AG04449 (cell line): ENCODE measurements around the gene FAM98C.
"Not testable (repeated sequence)": the region's sequence is repeated elsewhere in the genome, so short reads cannot be mapped to it uniquely, and the experiment has no call there.

ENCODE experiments used
- CTCF ChIA-PET: fragments of 350-600 bp; formaldehyde crosslinking; extraction: SDS; loops from one replicate; lab custom pipeline; 2021; ENCODE audit warnings: antibody characterized with exemption; lab: Yijun Ruan, JAX
- POLR2A ChIA-PET: fragments of 400-600, 350-600 bp; formaldehyde crosslinking; extraction: SDS; loops from one replicate; lab custom pipeline; 2020; ENCODE audit warnings: antibody characterized with exemption, inconsistent platforms; lab: Yijun Ruan, JAX
- DNase-seq: peaks from one replicate; pipeline ENCODE4 v3.0.0-alpha.2; 2010; ENCODE audit warnings: low read depth, low spot score
- H3K4me3 ChIP-seq: 2 replicates; pipeline ENCODE4 v1.5.1; 2011; ENCODE audit warnings: low read depth, mild to moderate bottlenecking, control low read depth, low read length
- TF ChIP-seq, protein P1 (sequence below): IDR thresholded peaks from one replicate; pipeline ENCODE4 v1.5.1; 2011; ENCODE audit warnings: mild to moderate bottlenecking, moderate library complexity, low read length, control low read depth, inconsistent platforms; ENCODE audit not compliant: insufficient read depth; ENCODE audit errors: missing control alignments

FAM98C gene

DNA sequence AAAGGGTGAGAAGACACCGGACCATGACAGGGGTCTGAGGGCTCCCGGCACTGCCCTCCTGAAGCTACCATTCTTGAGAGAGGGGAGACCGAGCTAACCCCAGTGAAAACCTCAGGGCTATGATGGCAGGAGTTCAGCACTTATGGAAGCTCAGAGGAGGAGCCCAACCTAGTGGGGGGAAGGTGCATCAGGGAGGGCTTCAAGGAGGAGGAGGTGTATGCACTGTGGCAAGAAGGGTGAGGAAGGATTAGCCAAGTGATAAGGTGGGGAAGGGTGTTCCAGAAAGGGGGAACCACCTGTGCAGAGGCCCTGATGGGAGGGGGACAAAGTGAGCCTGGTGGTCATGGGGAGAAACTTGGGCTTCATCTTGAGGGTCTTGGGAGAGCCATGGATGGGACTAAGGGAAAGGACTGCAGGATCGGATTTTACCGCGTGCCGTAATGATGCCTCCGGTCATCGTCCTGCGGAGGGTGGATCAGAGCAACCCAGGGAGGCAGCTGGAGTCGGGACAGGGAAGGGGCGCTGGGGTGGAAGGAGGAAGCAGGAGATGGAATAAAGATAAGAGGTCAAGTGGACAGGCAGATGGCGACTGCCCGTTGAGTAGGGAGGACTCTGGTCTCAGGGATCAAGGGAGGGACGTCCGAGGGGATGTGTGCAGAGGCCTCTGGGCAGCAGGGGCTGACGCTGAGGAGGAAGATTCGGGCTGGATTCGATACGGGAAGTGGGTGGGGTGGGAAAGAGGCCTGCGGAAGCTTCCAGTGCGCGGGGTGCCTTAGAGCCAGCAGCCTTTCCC, 41.9 kb upstream of the FAM98C start:
- TF ChIP-seq, protein P1, sequence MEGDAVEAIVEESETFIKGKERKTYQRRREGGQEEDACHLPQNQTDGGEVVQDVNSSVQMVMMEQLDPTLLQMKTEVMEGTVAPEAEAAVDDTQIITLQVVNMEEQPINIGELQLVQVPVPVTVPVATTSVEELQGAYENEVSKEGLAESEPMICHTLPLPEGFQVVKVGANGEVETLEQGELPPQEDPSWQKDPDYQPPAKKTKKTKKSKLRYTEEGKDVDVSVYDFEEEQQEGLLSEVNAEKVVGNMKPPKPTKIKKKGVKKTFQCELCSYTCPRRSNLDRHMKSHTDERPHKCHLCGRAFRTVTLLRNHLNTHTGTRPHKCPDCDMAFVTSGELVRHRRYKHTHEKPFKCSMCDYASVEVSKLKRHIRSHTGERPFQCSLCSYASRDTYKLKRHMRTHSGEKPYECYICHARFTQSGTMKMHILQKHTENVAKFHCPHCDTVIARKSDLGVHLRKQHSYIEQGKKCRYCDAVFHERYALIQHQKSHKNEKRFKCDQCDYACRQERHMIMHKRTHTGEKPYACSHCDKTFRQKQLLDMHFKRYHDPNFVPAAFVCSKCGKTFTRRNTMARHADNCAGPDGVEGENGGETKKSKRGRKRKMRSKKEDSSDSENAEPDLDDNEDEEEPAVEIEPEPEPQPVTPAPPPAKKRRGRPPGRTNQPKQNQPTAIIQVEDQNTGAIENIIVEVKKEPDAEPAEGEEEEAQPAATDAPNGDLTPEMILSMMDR, result no peak
- ChIA-PET POLR2A (no interaction called here), CTCF (interaction anchor here (1.5 to 2.0 kb wide), 3 partner anchors 26 to 128 kb away, joined by 3 to 9 read pairs (median 4); partner anchors contain the start of gene CATSPERG)
- no peak for DNase-seq
- peak overlapping the region; percentile 63 for H3K4me3 ChIP-seq

DNA sequence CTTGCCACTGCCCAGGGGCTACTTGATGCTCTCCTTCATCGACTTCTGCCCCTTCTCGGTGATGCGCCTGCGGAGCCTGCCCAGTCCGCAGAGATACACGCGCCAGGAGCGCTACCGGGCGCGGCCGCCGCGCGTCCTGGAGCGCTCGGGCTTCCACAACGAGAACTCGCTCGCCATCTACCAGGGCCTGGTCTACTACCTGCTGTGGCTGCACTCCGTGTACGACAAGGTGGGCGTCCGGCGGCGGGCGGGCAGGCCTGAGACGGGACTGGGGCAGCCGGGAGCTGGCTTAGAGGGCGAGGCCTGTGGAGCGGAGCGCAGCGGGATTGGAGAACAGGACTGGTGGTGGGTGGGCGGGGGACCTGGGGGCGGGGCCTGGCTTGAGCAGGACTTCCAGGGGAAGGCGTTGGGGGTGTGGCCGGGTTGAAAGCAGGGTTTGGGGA, 41.2 kb upstream of the FAM98C start:
- DNase-seq, result no peak
- TF ChIP-seq, protein P1, result no peak
- POLR2A ChIA-PET, result interaction anchor here (1.2 kb wide), 1 partner anchor 13 kb away, joined by 5 read pairs; the partner anchor contains the start of gene PSMD8
- peak overlapping the region; percentile 63 for H3K4me3 ChIP-seq
- CTCF ChIA-PET, result interaction anchor here (1.5 to 2.0 kb wide), 2 partner anchors 26 to 127 kb away, joined by 3 to 9 read pairs; partner anchors contain the start of gene CATSPERG

DNA sequence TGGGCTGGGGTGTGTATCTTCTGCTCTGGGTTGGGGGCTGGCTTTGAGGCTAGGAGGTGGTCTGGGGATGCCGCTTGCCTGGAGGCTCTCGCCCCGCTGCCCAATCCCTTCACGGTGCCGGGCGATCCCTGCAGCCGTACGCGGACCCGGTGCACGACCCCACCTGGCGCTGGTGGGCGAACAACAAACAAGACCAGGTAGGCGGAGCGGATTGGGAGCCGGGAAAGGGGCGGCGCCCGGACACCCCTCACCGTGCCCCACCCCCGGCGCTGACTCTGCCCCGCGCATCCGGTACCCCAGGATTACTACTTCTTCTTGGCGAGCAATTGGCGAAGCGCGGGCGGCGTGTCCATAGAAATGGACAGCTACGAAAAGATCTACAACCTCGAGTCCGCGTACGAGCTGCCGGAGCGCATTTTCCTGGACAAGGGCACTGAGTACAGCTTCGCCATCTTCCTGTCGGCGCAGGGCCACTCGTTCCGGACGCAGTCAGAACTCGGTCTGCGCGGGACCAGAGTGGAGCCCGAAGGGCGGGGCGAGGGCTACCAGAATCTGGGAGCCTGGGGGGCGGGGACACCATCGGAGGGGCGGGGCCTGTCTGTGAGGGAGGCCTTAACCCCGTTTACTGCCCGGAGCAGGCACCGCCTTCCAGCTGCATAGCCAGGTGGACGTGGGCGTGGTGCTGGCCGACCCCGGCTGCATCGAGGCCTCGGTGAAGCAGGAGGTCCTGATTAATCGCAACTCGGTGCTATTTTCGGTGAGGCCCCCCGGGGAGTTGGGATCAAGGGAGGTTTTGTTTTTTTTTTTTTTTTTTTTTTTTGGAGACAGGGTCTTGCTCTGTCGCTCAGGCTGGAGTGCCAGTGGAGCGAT, 40.6 kb upstream of the FAM98C start:
- TF ChIP-seq, protein P1, result no peak
- ChIA-PET POLR2A (interaction anchor here (1.2 kb wide), 1 partner anchor 12 kb away, joined by 5 read pairs; the partner anchor contains the start of gene PSMD8), CTCF (interaction anchor here (0.8 to 1.5 kb wide), 2 partner anchors 128 to 129 kb away, joined by 3 read pairs; no protein-coding TSS in a partner anchor)
- H3K4me3 ChIP-seq, result peak overlapping the region; percentile 63
- DNase-seq, result no peak

DNA sequence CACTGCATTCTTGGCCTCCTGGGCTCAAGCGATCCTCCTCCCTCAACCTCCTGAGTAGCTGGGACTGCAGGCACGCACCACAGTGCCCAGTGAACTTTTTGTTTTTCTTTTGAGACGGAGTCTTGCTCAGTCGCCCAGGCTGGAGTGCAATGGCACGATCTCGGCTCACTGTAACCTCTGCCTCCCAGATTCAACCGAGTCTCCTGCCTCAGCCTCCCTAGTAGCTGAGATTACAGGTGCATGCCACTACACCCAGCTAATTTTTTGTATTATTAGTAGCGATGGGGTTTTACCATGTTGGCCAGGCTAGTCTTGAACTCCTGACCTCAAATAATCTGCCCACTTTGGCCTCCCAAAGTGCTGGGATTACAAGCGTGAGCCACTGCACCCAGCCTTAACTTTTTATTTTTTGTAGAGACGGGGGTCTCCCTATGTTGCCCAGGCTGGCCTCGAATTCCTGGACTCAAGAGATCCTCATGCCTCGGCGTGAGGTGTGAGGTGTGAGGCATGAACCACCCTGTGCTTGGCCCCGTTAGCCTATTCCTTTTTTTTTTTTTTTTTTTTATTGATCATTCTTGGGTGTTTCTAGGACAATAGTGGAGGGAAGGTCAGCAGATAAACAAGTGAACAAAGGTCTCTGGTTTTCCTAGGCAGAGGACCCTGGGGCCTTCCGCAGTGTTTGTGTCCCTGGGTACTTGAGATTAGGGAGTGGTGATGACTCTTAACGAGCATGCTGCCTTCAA, 39.8 kb upstream of the FAM98C start:
- ChIA-PET POLR2A (interaction anchor here (1.2 kb wide), 1 partner anchor 11 kb away, joined by 5 read pairs; the partner anchor contains the start of gene PSMD8), CTCF (interaction anchor here (0.8 kb wide), 1 partner anchor 130 kb away, joined by 3 read pairs; no protein-coding TSS in a partner anchor)
- DNase-seq, result not testable (repeated sequence)
- peak overlapping the region; percentile 63 for H3K4me3 ChIP-seq

DNA sequence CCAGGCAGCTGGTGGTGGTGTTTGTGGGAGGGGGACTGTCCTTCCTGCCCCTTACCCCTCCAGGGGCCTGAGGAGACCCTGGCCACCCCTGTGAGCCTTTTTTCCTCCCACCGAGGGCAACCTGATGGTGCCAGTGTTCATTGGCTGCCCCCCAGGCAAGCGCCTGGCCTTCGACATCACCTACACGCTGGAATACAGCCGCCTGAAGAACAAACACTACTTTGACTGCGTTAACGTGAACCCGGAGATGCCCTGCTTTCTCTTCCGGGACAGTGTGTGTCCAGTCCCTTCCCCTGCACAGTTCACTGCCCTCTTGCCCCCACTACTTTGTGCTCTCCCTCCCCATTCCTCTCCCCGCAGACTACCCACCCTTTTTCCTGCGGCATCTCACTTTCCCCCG, 35.9 kb upstream of the FAM98C start:
- ChIA-PET CTCF (interaction anchor here (1.2 kb wide), 1 partner anchor 123 kb away, joined by 3 read pairs; no protein-coding TSS in a partner anchor), POLR2A (no interaction called here)
- no peak for DNase-seq
- TF ChIP-seq, protein P1, result no peak
- no peak overlapping the region for H3K4me3 ChIP-seq

DNA sequence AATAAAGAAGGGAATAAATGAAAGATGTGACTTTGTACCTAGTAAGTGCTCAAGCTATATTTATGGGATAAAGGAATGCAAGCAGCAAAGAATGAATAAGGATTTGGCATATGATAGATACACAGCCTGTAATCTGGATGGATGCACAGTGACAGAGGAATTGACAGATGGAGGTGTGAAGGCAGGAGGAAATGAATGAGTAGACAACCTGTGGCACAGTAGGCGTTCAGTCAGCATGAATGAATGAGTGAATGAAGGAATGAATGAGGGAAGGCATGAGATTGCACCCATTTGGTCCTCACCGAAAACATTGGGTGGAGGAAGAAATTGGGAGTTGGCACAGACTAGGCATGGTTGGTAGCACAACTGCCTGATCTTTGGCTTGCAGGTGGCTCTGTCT, 33.3 kb upstream of the FAM98C start:
- DNase-seq, result no peak
- CTCF ChIA-PET, result interaction anchor here (1.3 kb wide), 1 partner anchor 35 kb away, joined by 3 read pairs; no protein-coding TSS in a partner anchor
- TF ChIP-seq, protein P1, result no peak
- POLR2A ChIA-PET, result interaction anchor here (0.6 kb wide), 1 partner anchor 12 kb away, joined by 4 read pairs; no protein-coding TSS in a partner anchor
- H3K4me3 ChIP-seq, result no peak overlapping the region
